NCI-H1105 treated with DMSO at 0.1 percent for 48 hours (cell line): ENCODE measurements around the gene CYTH4.
"Not testable (repeated sequence)": the region's sequence is repeated elsewhere in the genome, so short reads cannot be mapped to it uniquely, and the experiment has no call there.

Experiments
- DNase-seq: peaks from one replicate; lab custom pipeline; 2025; lab: John Stamatoyannopoulos, UW

The CYTH4 gene

GRCh38 chr22:37310815-37311595, 28.7 kb downstream of the CYTH4 start:
- no peak for DNase-seq

- DNase-seq = no peak
Measured at GRCh38 chr22:37311761-37312312, 29.5 kb downstream of the CYTH4 start.

DNA sequence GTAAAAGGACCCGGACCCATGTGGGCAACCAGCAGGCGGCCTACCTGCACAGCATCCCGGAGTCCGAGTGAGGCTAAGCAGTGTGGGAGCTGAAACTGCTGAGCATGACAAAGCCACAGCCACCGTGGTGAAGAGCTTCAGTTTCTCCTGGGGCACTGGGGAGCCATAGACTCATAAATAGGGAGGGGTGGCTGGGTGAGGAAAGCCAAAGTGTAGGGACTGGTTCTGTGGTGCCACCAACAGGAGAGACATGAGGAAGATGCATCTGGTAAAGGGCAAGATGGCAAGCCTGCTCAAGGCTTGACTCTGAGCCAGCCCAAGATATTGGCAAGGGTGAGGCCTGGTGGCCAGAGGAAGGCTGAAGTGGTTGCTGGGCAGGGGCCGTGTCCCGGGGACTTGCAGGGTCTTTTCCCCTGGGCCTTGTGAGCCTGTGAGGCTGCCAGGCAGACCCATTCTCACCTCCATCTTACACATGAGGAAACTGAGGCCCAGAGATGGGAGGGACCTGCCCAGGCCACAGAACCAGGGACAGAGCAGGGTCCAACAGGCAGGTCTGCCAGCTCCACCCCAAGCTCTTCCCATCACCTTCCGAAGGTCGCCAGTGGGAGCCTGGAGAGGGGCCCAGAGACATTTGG, 30.4 kb downstream of the CYTH4 start:
- no peak for DNase-seq

DNA sequence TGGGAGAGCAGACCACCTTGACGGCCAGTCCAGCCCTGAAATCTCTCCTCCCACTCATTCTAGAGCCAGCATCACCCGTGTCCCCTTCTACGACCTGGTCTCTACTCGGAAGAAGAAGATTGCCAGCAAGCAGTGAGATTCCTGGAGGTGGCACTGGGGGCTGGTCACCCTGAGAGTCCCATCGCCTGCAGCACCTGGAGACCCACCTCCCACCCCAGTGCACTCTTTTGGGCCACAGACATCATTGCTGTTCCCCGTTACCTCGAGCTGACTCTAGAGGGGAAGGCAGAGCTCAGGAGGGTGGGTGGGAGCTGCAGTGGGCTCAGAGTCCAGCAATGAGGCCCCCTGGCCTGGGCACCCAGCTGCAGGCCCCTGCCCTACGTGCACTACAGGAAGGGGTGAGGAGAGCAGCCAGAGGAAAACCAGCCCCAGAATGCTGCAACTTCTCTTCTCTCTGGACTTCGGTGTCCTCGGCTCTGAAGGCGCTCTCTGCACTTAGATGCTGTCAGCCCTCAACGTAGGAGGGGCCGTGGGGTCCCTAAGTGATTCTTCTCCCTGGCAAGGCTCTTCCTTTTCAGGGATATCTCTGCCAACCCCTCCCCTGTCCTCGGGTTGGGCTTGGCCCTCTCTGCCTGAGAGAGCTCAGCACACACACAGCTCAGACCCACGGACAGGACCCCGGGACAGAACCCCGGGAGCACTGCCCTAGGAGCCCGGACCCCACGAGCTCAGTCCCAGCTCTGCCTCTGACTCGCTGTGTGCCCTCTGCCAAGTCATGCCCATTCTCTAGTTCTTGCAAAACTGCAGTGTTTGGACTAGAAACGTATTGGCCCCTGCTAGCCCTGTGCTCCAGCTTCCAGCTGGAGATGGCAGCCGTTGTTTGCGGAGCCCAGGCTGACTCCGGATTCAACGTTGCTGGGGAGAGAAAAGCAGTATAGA, 31.3 kb downstream of the CYTH4 start:
- DNase-seq = no peak

GRCh38 chr22:37314315-37315074, 32.2 kb downstream of the CYTH4 start:
- DNase-seq = no peak

DNA sequence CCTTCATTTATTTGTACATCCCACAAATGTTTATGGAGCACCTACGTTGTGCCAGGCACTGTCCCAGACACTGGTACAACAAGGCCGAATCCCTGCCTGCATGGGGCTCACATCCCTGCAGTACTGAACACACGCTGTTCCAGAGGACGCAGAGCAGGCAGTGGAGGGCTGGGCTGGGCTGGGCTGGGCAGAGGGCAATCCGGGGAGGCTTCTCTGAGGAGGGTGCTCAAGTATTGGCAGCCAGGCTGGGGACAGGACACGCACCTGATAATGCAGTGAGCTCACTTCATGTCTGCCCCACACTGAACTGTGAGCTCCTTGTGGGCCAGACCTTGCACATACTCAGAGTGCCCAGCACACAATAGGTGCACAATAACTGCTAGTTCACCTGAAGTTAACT, 34.1 kb downstream of the CYTH4 start:
- DNase-seq = no peak

DNA sequence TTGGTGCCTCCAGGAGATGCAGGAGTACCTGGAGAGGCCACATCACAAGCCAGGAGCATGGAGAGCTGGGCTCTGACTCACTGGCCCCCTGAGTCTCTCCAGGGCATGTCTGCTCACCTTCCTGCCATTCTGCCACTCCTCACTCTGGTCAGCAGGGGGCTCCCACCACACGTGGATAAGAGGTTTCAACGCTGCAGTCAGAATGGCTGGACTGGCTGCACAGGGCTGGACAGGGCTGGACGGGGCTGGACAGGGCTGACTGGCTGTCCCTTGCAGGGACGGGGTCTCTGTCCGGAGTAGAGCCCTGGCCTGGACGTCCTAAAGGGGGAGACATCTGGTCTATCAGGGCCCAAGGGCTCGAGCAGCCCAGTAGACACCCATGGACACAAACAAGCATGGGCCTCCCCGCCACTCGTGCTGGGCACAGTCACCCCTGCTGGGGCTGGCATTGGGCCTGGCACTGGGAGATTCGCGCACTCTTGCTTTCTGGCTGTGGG, 34.6 kb downstream of the CYTH4 start:
- DNase-seq = peak; percentile 60

- DNase-seq = no peak
Measured at GRCh38 chr22:37317698-37318210, 35.4 kb downstream of the CYTH4 start.

DNA sequence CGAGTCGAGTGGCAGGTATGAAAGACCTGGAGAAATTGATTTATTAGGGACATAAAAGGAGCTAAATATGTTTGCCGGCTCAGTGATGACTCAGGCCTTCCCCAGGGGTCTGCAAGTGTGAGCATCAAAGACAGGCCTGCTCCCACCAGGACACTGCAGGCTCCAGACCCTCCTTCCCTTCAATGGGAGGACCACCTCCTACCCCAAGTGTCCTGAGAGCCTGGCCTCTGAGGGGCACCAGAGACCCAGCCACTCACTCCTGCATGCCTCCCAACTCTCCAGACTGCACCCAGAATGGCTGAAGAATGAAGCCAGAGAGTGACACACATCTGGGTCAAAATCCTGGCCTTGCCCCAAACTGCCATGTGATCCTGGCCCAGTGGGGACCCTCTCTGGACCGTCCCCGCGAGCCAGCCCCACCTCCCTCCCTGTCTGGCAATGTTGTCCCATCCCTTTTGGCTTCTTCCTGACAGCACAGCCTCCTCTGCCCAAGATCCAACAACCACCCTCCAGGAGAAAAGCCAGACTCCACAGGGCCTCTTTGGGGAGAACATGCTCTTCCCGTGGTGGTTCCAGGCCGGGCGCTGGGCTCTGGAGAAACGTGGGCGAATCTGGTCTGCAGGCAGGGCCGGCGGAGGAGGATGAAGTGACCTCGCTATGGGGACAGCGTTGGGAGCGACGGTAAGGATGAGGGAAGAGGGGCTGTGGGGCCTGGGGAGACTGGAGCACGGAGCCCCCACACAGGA, 36.2 kb downstream of the CYTH4 start:
- no peak for DNase-seq

- DNase-seq = no peak
Measured at GRCh38 chr22:37319469-37319868, 37.2 kb downstream of the CYTH4 start.

- no peak for DNase-seq
Measured at GRCh38 chr22:37320726-37321677, 38.7 kb downstream of the CYTH4 start.

GRCh38 chr22:37324340-37325038, 42.2 kb downstream of the CYTH4 start:
- no peak for DNase-seq

GRCh38 chr22:37325039-37325395, 42.7 kb downstream of the CYTH4 start:
- no peak for DNase-seq

- DNase-seq = no peak
Measured at GRCh38 chr22:37326726-37327125, 44.4 kb downstream of the CYTH4 start.

GRCh38 chr22:37328017-37328416, 45.7 kb downstream of the CYTH4 start:
- DNase-seq = no peak

GRCh38 chr22:37328538-37329237, 46.4 kb downstream of the CYTH4 start:
- not testable (repeated sequence) for DNase-seq

DNA sequence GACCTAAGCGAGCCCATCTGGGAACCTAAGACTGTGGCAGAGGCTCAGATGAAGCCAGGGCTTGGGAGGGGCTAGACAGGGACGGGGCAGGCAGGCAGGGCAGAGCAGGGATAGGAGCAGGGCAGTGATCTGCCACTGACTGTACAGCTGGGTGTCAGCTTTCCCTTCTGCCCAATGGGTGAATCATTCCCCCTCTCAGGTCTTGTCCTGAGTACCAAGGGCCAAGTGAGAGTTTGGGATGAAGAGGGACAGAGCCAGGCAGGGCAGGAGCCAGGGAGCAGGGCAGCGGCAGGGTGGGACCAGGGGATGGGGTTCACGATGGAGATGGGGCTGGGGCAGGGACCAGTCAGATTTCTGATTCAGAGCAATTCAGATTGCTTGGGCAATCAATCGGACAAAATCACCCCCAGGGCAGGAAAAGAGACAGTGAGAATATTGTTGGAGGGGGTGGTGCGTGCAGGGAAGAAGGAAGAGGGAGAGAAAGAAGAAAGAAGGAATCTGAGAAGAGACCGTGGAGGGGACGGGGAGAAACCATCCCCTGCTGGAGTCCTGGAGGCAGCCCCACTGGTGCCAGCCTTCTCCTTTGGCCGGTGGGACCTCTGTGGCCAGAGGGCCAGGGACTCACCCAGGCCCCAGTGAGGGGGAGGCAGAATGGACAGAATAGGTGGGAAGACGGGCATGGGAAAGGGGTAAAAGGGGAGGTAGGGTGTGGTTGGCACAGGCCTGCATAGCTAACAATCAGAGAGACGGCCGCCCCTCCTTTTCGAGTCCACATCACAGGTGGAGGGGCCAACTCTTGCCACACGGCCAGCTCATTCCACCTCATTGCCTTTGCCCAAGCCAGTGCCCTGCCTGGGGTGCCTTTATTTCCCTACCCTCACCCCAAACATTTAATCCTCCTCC, 47.2 kb downstream of the CYTH4 start:
- no peak for DNase-seq
